ENCODE results near the gene HSPB2.

- no peak for TF ChIP-seq CTCF (conservative IDR thresholded peaks at IDR 0.05; ENCODE audit: low read depth, low read length)
- TF ChIP-seq CEBPB (IDR thresholded peaks at IDR 0.05; ENCODE audit: low read depth, low read length) = peak; percentile 84
Observed at GRCh38 chr11:111933872-111934271, 21.3 kb downstream of the HSPB2 start.

Data from IMR-90 (cell line).